ENCODE results near the gene AMFR.

The AMFR gene

DNA sequence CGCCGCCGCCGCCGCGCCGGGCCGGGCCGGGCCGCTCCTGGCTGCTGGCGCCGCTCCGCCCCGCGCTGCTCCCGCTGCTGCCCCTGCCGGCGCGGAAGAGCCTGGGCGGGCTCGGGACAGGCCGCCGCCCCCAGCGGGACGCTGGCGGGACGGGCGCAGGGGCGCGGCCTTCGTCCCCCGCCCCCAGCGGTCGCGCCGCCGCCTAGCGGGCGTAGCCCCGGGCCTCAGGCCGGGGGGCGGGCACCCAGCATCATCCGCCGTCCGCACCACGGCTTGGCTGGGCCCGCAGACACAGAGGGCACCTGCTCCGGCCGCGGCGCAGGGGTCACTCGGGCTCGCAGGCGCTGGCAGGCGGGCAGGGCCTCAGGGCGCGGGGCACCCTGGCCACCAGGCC is at the start of gene AMFR:
AMFR (minus strand) TSS at position 107 of the 394 bp plus-strand sequence. CDS start 218 bp downstream, outside the sequence.
- TF ChIP-seq, protein P1, sequence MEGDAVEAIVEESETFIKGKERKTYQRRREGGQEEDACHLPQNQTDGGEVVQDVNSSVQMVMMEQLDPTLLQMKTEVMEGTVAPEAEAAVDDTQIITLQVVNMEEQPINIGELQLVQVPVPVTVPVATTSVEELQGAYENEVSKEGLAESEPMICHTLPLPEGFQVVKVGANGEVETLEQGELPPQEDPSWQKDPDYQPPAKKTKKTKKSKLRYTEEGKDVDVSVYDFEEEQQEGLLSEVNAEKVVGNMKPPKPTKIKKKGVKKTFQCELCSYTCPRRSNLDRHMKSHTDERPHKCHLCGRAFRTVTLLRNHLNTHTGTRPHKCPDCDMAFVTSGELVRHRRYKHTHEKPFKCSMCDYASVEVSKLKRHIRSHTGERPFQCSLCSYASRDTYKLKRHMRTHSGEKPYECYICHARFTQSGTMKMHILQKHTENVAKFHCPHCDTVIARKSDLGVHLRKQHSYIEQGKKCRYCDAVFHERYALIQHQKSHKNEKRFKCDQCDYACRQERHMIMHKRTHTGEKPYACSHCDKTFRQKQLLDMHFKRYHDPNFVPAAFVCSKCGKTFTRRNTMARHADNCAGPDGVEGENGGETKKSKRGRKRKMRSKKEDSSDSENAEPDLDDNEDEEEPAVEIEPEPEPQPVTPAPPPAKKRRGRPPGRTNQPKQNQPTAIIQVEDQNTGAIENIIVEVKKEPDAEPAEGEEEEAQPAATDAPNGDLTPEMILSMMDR (IDR thresholded peaks at IDR 0.05) = peak; percentile 21
- peaks cover 12% of the 10 kb centered on the region for H3K4me1 ChIP-seq
- no peaks in the 10 kb centered on the region for H3K36me3 ChIP-seq (ENCODE audit: control insufficient read depth, insufficient read depth, low read length)
- peak within 1 kb of the TSS; percentile 80 for H3K4me2 ChIP-seq (ENCODE audit: low read length)
- no peaks in the 10 kb centered on the region for H3K27me3 ChIP-seq (ENCODE audit: control insufficient read depth, insufficient read depth, low read length)
- peaks cover 22% of the 10 kb centered on the region for H3K79me2 ChIP-seq
- H3K9me3 ChIP-seq (ENCODE audit: control insufficient read depth, low read length) = no peaks in the 10 kb centered on the region
- H3K4me3 ChIP-seq (ENCODE audit: low read depth, low read length) = peak within 1 kb of the TSS; percentile 67
- peak within 1 kb of the TSS; percentile 78 for H2AFZ ChIP-seq
- peak within 1 kb of the TSS; percentile 46 for H3K27ac ChIP-seq
- H3K9ac ChIP-seq = peak within 1 kb of the TSS; percentile 39

DNA sequence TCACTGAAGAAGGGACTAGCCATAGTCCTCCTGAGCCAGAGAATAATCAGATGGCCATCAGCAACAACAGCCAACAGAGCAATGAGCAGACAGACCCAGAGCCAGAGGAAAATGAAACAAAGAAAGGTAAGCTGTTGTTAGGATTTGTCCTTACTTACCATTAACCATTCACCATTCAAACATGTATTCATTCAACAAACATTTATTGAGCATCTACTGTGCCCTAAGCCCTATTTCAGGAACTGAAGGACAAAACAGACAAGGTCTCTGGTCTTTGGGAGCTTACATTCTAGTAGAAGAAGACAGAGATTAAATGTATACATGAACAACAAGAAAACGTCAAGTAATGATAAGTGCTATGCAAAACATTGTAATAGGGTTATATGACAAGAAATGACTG is 45.3 kb upstream of the AMFR start:
- no peaks in the 10 kb centered on the region for H3K4me1 ChIP-seq
- H3K4me3 ChIP-seq (ENCODE audit: low read depth, low read length) = no peak overlapping the region
- no peaks in the 10 kb centered on the region for H3K36me3 ChIP-seq (ENCODE audit: control insufficient read depth, insufficient read depth, low read length)
- no peaks in the 10 kb centered on the region for H3K9me3 ChIP-seq (ENCODE audit: control insufficient read depth, low read length)
- no peak overlapping the region for H3K27ac ChIP-seq
- no peak overlapping the region for H3K9ac ChIP-seq
- H3K4me2 ChIP-seq (ENCODE audit: low read length) = no peak overlapping the region
- H3K79me2 ChIP-seq = no peaks in the 10 kb centered on the region
- TF ChIP-seq, protein P1 (IDR thresholded peaks at IDR 0.05) = no peak
- no peak overlapping the region for H2AFZ ChIP-seq
- H3K27me3 ChIP-seq (ENCODE audit: control insufficient read depth, insufficient read depth, low read length) = no peaks in the 10 kb centered on the region

DNA sequence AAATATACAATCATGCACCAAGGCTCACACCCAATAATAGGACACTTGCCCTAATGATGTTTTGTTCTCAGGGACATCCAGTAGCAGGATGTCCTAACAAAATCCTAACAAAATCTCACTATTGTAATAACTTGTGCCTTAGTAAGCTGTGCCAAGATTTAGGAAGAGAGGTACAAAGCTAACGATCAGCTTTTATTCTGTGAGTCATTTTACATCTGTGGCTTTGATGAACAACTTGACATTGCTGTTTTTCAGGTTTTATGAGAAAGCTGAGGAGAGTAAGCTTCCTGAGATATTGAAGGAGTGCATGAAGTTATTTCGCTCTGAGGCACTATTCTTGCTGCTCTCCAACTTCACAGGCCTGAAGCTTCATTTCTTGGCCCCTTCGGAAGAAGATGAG is 44.9 kb upstream of the AMFR start:
- Histone ChIP-seq H2AFZ (no peak overlapping the region), H3K9ac (no peak overlapping the region), H3K9me3 (ENCODE audit: control insufficient read depth, low read length) (no peaks in the 10 kb centered on the region), H3K36me3 (ENCODE audit: control insufficient read depth, insufficient read depth, low read length) (no peaks in the 10 kb centered on the region), H3K79me2 (no peaks in the 10 kb centered on the region), H3K4me3 (ENCODE audit: low read depth, low read length) (no peak overlapping the region), H3K27me3 (ENCODE audit: control insufficient read depth, insufficient read depth, low read length) (no peaks in the 10 kb centered on the region), H3K27ac (no peak overlapping the region), H3K4me1 (no peaks in the 10 kb centered on the region), H3K4me2 (ENCODE audit: low read length) (no peak overlapping the region)
- TF ChIP-seq, protein P1 (IDR thresholded peaks at IDR 0.05) = no peak

DNA sequence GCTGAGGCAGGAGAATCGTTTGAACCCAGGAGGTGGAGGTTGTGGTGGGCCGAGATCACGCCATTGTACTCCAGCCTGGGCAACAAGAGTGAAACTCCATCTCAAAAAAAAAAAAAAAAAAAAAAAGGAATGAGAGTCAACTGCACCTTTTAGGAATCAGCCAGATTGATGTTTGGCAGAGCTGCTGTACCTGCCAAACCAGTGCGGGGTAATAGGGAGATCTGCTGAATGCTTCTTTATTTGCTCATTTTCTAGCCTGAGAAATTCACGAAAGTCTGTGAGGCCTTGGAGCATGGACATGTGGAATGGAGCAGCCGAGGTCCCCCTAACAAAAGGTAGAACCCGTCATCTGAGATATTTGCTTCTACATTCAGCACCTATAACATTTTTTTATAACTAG is 44.4 kb upstream of the AMFR start:
- Histone ChIP-seq H3K79me2 (no peaks in the 10 kb centered on the region), H3K27ac (no peak overlapping the region), H3K9me3 (ENCODE audit: control insufficient read depth, low read length) (no peaks in the 10 kb centered on the region), H3K4me1 (no peaks in the 10 kb centered on the region), H3K27me3 (ENCODE audit: control insufficient read depth, insufficient read depth, low read length) (no peaks in the 10 kb centered on the region), H3K4me3 (ENCODE audit: low read depth, low read length) (no peak overlapping the region), H3K4me2 (ENCODE audit: low read length) (no peak overlapping the region), H3K36me3 (ENCODE audit: control insufficient read depth, insufficient read depth, low read length) (no peaks in the 10 kb centered on the region), H2AFZ (no peak overlapping the region), H3K9ac (no peak overlapping the region)
- TF ChIP-seq, protein P1 (IDR thresholded peaks at IDR 0.05) = no peak

DNA sequence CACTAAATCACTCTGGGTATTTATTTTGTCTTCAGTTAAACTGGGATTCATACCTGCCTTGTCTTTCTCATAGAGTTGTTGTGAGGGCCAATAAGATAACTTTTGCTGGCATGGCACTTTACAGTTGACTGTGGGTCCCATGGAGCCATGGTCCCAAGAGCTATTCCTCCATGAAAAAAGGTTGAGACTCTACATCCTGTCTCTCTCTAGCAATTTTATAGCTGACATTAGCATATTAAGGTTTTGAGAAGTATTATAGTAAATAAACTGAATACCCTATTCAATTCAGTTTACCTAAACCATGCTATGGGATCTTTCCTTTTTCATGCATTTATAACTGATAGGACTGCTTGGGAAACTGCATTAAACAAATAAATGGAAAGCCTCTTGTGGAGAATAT is 43.5 kb upstream of the AMFR start:
- TF ChIP-seq, protein P1 (IDR thresholded peaks at IDR 0.05) = no peak
- H3K9me3 ChIP-seq (ENCODE audit: control insufficient read depth, low read length) = no peaks in the 10 kb centered on the region
- H3K4me1 ChIP-seq = no peaks in the 10 kb centered on the region
- H2AFZ ChIP-seq = no peak overlapping the region
- H3K9ac ChIP-seq = no peak overlapping the region
- no peaks in the 10 kb centered on the region for H3K79me2 ChIP-seq
- no peaks in the 10 kb centered on the region for H3K36me3 ChIP-seq (ENCODE audit: control insufficient read depth, insufficient read depth, low read length)
- H3K4me2 ChIP-seq (ENCODE audit: low read length) = no peak overlapping the region
- no peaks in the 10 kb centered on the region for H3K27me3 ChIP-seq (ENCODE audit: control insufficient read depth, insufficient read depth, low read length)
- no peak overlapping the region for H3K27ac ChIP-seq
- no peak overlapping the region for H3K4me3 ChIP-seq (ENCODE audit: low read depth, low read length)

Data from parathyroid adenoma (tissue), 2 donors.